Dendritic cell treated with granulocyte-macrophage colony-stimulating factor and Interleukin-4, amounts not matched to agents 40 ng/mL and 50 ng/mL, for 4 days (primary cell): ENCODE measurements around the gene TPCN2.
"Not testable (repeated sequence)": the region's sequence is repeated elsewhere in the genome, so short reads cannot be mapped to it uniquely, and the experiment has no call there.

ENCODE experiments used
- H3K27ac Mint-ChIP-seq: one replicate; pipeline ENCODE4 v1.8.0; 2022; ENCODE audit warnings: mild to moderate bottlenecking, mixed read lengths
- H3K27me3 Mint-ChIP-seq: one replicate; pipeline ENCODE4 v1.8.0; 2022; ENCODE audit warnings: mild to moderate bottlenecking, mixed read lengths
- H3K36me3 Mint-ChIP-seq: one replicate; pipeline ENCODE4 v1.8.0; 2022; ENCODE audit warnings: low read depth, mixed read lengths
- H3K4me1 Mint-ChIP-seq: one replicate; pipeline ENCODE4 v1.8.0; 2022; ENCODE audit warnings: low read depth, mixed read lengths
- H3K4me3 Mint-ChIP-seq: one replicate; pipeline ENCODE4 v1.8.0; 2022; ENCODE audit warnings: mild to moderate bottlenecking, moderate library complexity, mixed read lengths
- H3K9me3 Mint-ChIP-seq: one replicate; pipeline ENCODE4 v1.8.0; 2022; ENCODE audit warnings: mixed read lengths
- intact Hi-C: fragments of 100-400 bp; cut with micrococcal nuclease; formaldehyde crosslinking; loops from one replicate; pipeline ENCODE4 v1.15.0; 2022

The TPCN2 gene

GRCh38 chr11:69135420-69136363 is 87.0 kb downstream of the TPCN2 start:
- intact Hi-C loops, result no loop called here
- H3K4me3 Mint-ChIP-seq, result no peak overlapping the region
- no peaks in the 10 kb centered on the region for H3K36me3 Mint-ChIP-seq
- H3K27me3 Mint-ChIP-seq, result no peaks in the 10 kb centered on the region
- H3K9me3 Mint-ChIP-seq, result peaks cover 23% of the 10 kb centered on the region
- no peak overlapping the region for H3K27ac Mint-ChIP-seq
- no peaks in the 10 kb centered on the region for H3K4me1 Mint-ChIP-seq

GRCh38 chr11:69136471-69136870 is 87.7 kb downstream of the TPCN2 start:
- no peaks in the 10 kb centered on the region for H3K36me3 Mint-ChIP-seq
- H3K27ac Mint-ChIP-seq, result no peak overlapping the region
- intact Hi-C loops, result no loop called here
- no peaks in the 10 kb centered on the region for H3K27me3 Mint-ChIP-seq
- H3K9me3 Mint-ChIP-seq, result peaks cover 26% of the 10 kb centered on the region
- no peak overlapping the region for H3K4me3 Mint-ChIP-seq
- peaks cover 1% of the 10 kb centered on the region for H3K4me1 Mint-ChIP-seq

GRCh38 chr11:69137151-69137844 is 88.6 kb downstream of the TPCN2 start:
- intact Hi-C loops, result no loop called here
- H3K4me1 Mint-ChIP-seq, result peaks cover 10% of the 10 kb centered on the region
- H3K27me3 Mint-ChIP-seq, result no peaks in the 10 kb centered on the region
- peaks cover 34% of the 10 kb centered on the region for H3K9me3 Mint-ChIP-seq
- H3K4me3 Mint-ChIP-seq, result no peak overlapping the region
- no peaks in the 10 kb centered on the region for H3K36me3 Mint-ChIP-seq
- H3K27ac Mint-ChIP-seq, result no peak overlapping the region

GRCh38 chr11:69138265-69138664 is 89.5 kb downstream of the TPCN2 start:
- Mint-ChIP-seq H3K9me3 (peaks cover 36% of the 10 kb centered on the region), H3K27me3 (no peaks in the 10 kb centered on the region), H3K4me3 (no peak overlapping the region), H3K4me1 (peaks cover 10% of the 10 kb centered on the region), H3K27ac (no peak overlapping the region), H3K36me3 (no peaks in the 10 kb centered on the region)
- intact Hi-C loops, result no loop called here

- H3K4me3 Mint-ChIP-seq, H3K4me1 Mint-ChIP-seq, intact Hi-C loops, H3K36me3 Mint-ChIP-seq, H3K27ac Mint-ChIP-seq, H3K27me3 Mint-ChIP-seq: not testable (repeated sequence)
- peaks cover 24% of the 10 kb centered on the region for H3K9me3 Mint-ChIP-seq
These were observed 91.4 kb downstream of the TPCN2 start for GRCh38 chr11:69140161-69140560.

- Mint-ChIP-seq H3K27ac (no peak overlapping the region), H3K4me1 (peaks cover 10% of the 10 kb centered on the region), H3K36me3 (no peaks in the 10 kb centered on the region), H3K27me3 (peaks cover 10% of the 10 kb centered on the region), H3K4me3 (no peak overlapping the region), H3K9me3 (peaks cover 24% of the 10 kb centered on the region)
- intact Hi-C loops, result no loop called here
These were observed 91.9 kb downstream of the TPCN2 start for GRCh38 chr11:69140635-69141034.

- H3K4me3 Mint-ChIP-seq, result no peak overlapping the region
- peak overlapping the region; percentile 26 for H3K27ac Mint-ChIP-seq
- intact Hi-C loops, result no loop called here
- peaks cover 16% of the 10 kb centered on the region for H3K27me3 Mint-ChIP-seq
- peaks cover 34% of the 10 kb centered on the region for H3K9me3 Mint-ChIP-seq
- H3K36me3 Mint-ChIP-seq, result no peaks in the 10 kb centered on the region
- peaks cover 10% of the 10 kb centered on the region for H3K4me1 Mint-ChIP-seq
These were observed 93.0 kb downstream of the TPCN2 start for GRCh38 chr11:69141742-69142141.

- peaks cover 16% of the 10 kb centered on the region for H3K27me3 Mint-ChIP-seq
- peaks cover 38% of the 10 kb centered on the region for H3K9me3 Mint-ChIP-seq
- H3K4me3 Mint-ChIP-seq, result no peak overlapping the region
- H3K36me3 Mint-ChIP-seq, result no peaks in the 10 kb centered on the region
- peaks cover 10% of the 10 kb centered on the region for H3K4me1 Mint-ChIP-seq
- intact Hi-C loops, result no loop called here
- no peak overlapping the region for H3K27ac Mint-ChIP-seq
These were observed 94.2 kb downstream of the TPCN2 start for GRCh38 chr11:69142895-69143294.

GRCh38 chr11:69144316-69145049 is 95.8 kb downstream of the TPCN2 start:
- Mint-ChIP-seq H3K27ac (no peak overlapping the region), H3K4me1 (peaks cover 10% of the 10 kb centered on the region), H3K4me3 (no peak overlapping the region), H3K27me3 (peaks cover 21% of the 10 kb centered on the region), H3K9me3 (peaks cover 50% of the 10 kb centered on the region), H3K36me3 (no peaks in the 10 kb centered on the region)
- intact Hi-C loops, result no loop called here

GRCh38 chr11:69145050-69145380 is 96.3 kb downstream of the TPCN2 start:
- no peak overlapping the region for H3K4me3 Mint-ChIP-seq
- H3K27me3 Mint-ChIP-seq, result peaks cover 21% of the 10 kb centered on the region
- H3K36me3 Mint-ChIP-seq, result no peaks in the 10 kb centered on the region
- H3K4me1 Mint-ChIP-seq, result peaks cover 10% of the 10 kb centered on the region
- H3K27ac Mint-ChIP-seq, result no peak overlapping the region
- H3K9me3 Mint-ChIP-seq, result peaks cover 54% of the 10 kb centered on the region
- intact Hi-C loops, result no loop called here

GRCh38 chr11:69148377-69148762 is 99.6 kb downstream of the TPCN2 start:
- Mint-ChIP-seq H3K9me3 (peaks cover 42% of the 10 kb centered on the region), H3K27ac (no peak overlapping the region), H3K4me3 (no peak overlapping the region), H3K27me3 (peaks cover 26% of the 10 kb centered on the region), H3K36me3 (no peaks in the 10 kb centered on the region), H3K4me1 (no peaks in the 10 kb centered on the region)
- intact Hi-C loops, result no loop called here

- no peaks in the 10 kb centered on the region for H3K36me3 Mint-ChIP-seq
- H3K27me3 Mint-ChIP-seq, result peaks cover 26% of the 10 kb centered on the region
- H3K4me1 Mint-ChIP-seq, result no peaks in the 10 kb centered on the region
- H3K27ac Mint-ChIP-seq, result no peak overlapping the region
- peaks cover 42% of the 10 kb centered on the region for H3K9me3 Mint-ChIP-seq
- no peak overlapping the region for H3K4me3 Mint-ChIP-seq
- intact Hi-C loops, result no loop called here
These were observed 100.1 kb downstream of the TPCN2 start for GRCh38 chr11:69148806-69149205.

GRCh38 chr11:69149338-69150045 is 100.8 kb downstream of the TPCN2 start:
- H3K4me3 Mint-ChIP-seq, H3K27ac Mint-ChIP-seq: not testable (repeated sequence)

More at GRCh38 chr11:69149338-69150045, 100.8 kb downstream of the TPCN2 start:
- Mint-ChIP-seq H3K27me3 (peaks cover 27% of the 10 kb centered on the region), H3K9me3 (peaks cover 42% of the 10 kb centered on the region)
- H3K36me3 Mint-ChIP-seq, H3K4me1 Mint-ChIP-seq, intact Hi-C loops: not testable (repeated sequence)
